Esophagus muscularis mucosa (tissue), 4 donors: ENCODE measurements around the gene TMEM43. TPM values are rescaled to one million over a fixed set of nuclear protein-coding genes. Genes with fewer than 3 reads are reported as not detected.
"Not testable (repeated sequence)": the region's sequence is repeated elsewhere in the genome, so short reads cannot be mapped to it uniquely, and the experiment has no call there.

Experiments used
- DNase-seq: peaks from one replicate; pipeline ENCODE4 v3.0.0-alpha.2; 2017; ENCODE audit errors: extremely low spot score
- H3K27ac ChIP-seq, 4 donors: fragments of 200-600 bp; sonication (generic); replicated peaks in 1 of 4; 1 replicate in 3 of 4; 2 replicates in 1 of 4; pipeline ENCODE4 v1.5.1; 2016 to 2019; ENCODE audit warnings: mild to moderate bottlenecking in 1 of 4
- H3K27me3 ChIP-seq, 4 donors: fragments of 200-600 bp; sonication (generic); one replicate each; pipeline versions ENCODE4 v1.5.1 to v1.6.0; 2016 to 2019
- H3K36me3 ChIP-seq, 4 donors: fragments of 200-600 bp; sonication (generic); one replicate each; pipeline ENCODE4 v1.5.1; 2016 to 2019
- H3K4me1 ChIP-seq, 4 donors: fragments of 200-600 bp; sonication (generic); one replicate each; pipeline ENCODE4 v1.5.1; 2016 to 2019
- H3K4me3 ChIP-seq, 4 donors: fragments of 200-600 bp; sonication (generic); 1 replicate in 2 of 4; 2 replicates in 2 of 4; pipeline ENCODE4 v1.5.1; 2016 to 2019; ENCODE audit warnings: mild to moderate bottlenecking in 4 of 4, moderate library complexity in 1 of 4
- H3K9me3 ChIP-seq, 4 donors: fragments of 200-600 bp; sonication (generic); 1 replicate in 3 of 4; 2 replicates in 1 of 4; pipeline ENCODE4 v1.5.1; 2016 to 2019
- EP300 ChIP-seq: sonication (generic); formaldehyde crosslinking; IDR thresholded peaks from one replicate; pipeline ENCODE4 v1.6.1; 2017; ENCODE audit warnings: antibody characterized with exemption
- POLR2A ChIP-seq: fragments of 450-650 bp; IDR thresholded peaks from one replicate; pipeline ENCODE4 v1.6.1; 2017; ENCODE audit warnings: antibody characterized with exemption, moderate library complexity, mild to moderate bottlenecking, low read depth
- POLR2AphosphoS5 ChIP-seq, 2 donors: sonication (generic); formaldehyde crosslinking; IDR thresholded peaks; one replicate each; pipeline ENCODE4 v1.6.1; 2017; ENCODE audit warnings: antibody characterized with exemption in 2 of 2
- WGBS: methylation state at CpG from one replicate; pipeline ENCODE4 v1.1.5; 2018; 5-methylcytosine and 5-hydroxymethylcytosine counted together
- intact Hi-C: fragments of 100-400 bp; cut with DNase I; formaldehyde crosslinking; loops from one replicate; pipeline ENCODE4 v1.15.1; 2023
- total RNA-seq, 4 donors: library from RNA; depleted of rRNA; stranded (reverse); fragments of >200 nt; gene quantifications; one replicate each; pipeline versions ENCODE4 v1.1.0 to v1.2.1, GENCODE V29; 2016
- TF ChIP-seq, protein P1 (sequence below), 3 experiments: fragments of 200-600 bp in 2 of 3; fragments of 450-650 bp in 1 of 3; sonication (generic) in 2 of 3; IDR thresholded peaks; one replicate each; pipeline ENCODE4 v1.5.1; 2017 to 2019; ENCODE audit warnings: antibody characterized with exemption in 3 of 3, mild to moderate bottlenecking in 2 of 3, moderate library complexity in 1 of 3

TMEM43 gene
- total RNA-seq, 4 donors from 2014 or later = 131 to 208 (median 179) TPM

DNA sequence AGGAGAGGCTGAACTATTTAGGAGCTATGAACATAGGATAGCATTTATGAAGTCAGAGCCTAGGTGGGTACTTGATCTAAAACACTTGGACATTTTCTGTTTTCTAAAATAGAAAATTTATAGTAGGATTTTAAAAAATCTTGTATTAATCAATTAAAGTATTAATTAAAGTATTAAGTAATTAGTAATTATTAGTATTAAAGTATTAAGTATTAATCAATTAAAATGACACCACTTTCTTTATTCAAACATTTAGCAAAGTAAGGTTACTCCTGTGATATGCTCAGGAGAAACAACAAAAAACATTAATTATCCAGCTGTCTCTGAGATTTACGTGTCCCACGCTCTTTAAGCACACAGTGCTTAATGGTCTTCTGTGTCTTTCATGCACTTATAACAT, 32.4 kb upstream of the TMEM43 start:
- intact Hi-C loops = no loop called here
- H3K4me1 ChIP-seq = no peaks in the 10 kb centered on the region
- H3K27me3 ChIP-seq = no peaks in the 10 kb centered on the region
- no peak overlapping the region for H3K4me3 ChIP-seq
- no peak overlapping the region for H3K27ac ChIP-seq
- DNase-seq = no peak
- WGBS = 84% methylated on average over 2 of the region's 2 CpGs
- TF ChIP-seq, protein P1, sequence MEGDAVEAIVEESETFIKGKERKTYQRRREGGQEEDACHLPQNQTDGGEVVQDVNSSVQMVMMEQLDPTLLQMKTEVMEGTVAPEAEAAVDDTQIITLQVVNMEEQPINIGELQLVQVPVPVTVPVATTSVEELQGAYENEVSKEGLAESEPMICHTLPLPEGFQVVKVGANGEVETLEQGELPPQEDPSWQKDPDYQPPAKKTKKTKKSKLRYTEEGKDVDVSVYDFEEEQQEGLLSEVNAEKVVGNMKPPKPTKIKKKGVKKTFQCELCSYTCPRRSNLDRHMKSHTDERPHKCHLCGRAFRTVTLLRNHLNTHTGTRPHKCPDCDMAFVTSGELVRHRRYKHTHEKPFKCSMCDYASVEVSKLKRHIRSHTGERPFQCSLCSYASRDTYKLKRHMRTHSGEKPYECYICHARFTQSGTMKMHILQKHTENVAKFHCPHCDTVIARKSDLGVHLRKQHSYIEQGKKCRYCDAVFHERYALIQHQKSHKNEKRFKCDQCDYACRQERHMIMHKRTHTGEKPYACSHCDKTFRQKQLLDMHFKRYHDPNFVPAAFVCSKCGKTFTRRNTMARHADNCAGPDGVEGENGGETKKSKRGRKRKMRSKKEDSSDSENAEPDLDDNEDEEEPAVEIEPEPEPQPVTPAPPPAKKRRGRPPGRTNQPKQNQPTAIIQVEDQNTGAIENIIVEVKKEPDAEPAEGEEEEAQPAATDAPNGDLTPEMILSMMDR (IDR thresholded peaks at IDR 0.05) = no peak
- no peak for TF ChIP-seq POLR2AphosphoS5 (IDR thresholded peaks at IDR 0.05)
- no peak for TF ChIP-seq EP300
- TF ChIP-seq POLR2A = no peak
- no peaks in the 10 kb centered on the region for H3K36me3 ChIP-seq
- H3K9me3 ChIP-seq = peaks cover 0 to 9% (median 1%) of the 10 kb centered on the region in 4 donors

DNA sequence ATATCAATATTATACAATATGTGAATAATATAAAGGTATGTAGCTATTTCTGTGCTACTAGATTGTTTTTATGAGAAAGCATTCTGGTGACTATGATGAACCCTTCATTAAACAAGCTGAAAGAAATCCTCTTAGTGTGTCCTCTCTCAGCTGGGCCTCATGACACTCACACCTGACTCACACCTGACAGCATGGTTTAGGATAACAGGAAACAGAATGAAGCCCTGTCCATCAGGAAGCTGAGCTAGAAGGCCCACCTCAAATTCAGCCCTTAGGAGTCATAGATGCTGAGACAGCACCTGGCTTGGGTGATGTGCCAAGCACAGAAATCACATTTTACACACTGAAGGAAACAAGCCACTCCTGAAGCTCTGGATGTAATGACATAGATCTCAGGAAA, 31.0 kb upstream of the TMEM43 start:
- no peaks in the 10 kb centered on the region for H3K4me1 ChIP-seq
- no peak overlapping the region for H3K27ac ChIP-seq
- no peaks in the 10 kb centered on the region for H3K27me3 ChIP-seq
- no peaks in the 10 kb centered on the region for H3K36me3 ChIP-seq
- no peak overlapping the region for H3K4me3 ChIP-seq
- TF ChIP-seq POLR2A (no peak), POLR2AphosphoS5 (IDR thresholded peaks at IDR 0.05) (no peak), EP300 (no peak)
- TF ChIP-seq, protein P1 (IDR thresholded peaks at IDR 0.05) = no peak
- peaks cover 0 to 14% (median under 1%) of the 10 kb centered on the region in 4 donors for H3K9me3 ChIP-seq
- no peak for DNase-seq
- intact Hi-C loops = no loop called here

DNA sequence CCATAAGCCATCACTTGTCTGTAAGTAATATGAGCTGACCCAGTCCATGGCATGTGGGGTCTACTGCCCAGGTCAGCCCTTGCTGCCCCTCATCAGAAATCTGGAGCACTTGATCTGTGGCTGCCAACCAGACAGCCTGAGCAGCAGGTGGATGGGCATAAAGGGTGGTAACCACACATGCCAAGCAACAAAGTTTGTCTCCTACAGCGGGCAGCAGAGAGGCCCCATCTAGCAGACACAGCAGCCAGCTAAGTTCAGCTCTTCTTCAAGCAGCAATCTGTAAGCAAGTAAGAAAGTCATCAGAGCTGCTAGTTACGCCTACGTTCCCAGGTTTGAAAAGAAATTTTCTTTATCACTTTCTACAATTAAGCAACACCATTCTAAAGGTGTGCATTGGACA, 28.1 kb upstream of the TMEM43 start:
- Histone ChIP-seq H3K36me3 (no peaks in the 10 kb centered on the region), H3K4me3 (no peak overlapping the region), H3K9me3 (peaks cover 0 to 10% (median 0%) of the 10 kb centered on the region in 4 donors), H3K27me3 (no peaks in the 10 kb centered on the region), H3K27ac (no peak overlapping the region), H3K4me1 (no peaks in the 10 kb centered on the region)
- DNase-seq = no peak
- TF ChIP-seq POLR2AphosphoS5 (IDR thresholded peaks at IDR 0.05) (no peak), EP300 (no peak)
- TF ChIP-seq, protein P1 (IDR thresholded peaks at IDR 0.05) = no peak
- 88% methylated on average over 3 of the region's 3 CpGs for WGBS
- intact Hi-C loops = no loop called here

DNA sequence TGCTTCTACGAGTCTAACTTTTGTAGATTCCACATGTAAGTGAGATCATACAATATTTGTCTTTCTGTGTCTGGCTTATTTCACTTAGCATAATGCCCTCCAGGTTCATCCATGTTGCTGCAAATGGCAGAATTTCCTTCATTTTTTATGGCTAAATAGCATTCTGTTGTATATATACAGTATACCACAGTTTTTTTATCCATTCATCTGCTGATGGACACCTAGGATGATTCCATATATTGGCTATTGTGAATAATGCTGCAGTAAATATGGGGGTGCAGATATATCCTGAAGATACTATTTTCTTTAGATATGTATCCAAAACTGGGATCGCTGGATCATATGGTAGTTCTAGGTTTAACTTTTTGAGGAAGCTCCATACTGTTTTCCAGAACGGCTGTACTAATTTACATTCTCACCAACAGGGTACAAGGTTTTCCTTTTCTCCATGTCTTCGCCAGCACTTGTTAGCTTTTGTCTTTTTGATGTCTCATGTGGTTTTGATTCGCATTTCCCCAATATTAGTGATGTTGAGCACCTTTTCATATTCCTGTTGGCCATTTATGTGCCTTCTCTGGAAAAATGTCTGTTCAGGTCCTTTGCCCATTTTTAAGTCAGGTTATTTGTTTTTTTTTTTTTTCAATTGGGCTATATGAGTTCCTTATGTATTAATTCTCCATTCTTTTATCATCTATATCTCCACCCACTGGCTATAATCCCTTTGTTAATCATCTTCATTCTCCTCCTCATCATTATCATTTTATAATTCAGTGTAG, 27.0 kb upstream of the TMEM43 start:
- intact Hi-C loops = no loop called here
- Histone ChIP-seq H3K27me3 (no peaks in the 10 kb centered on the region), H3K4me1 (no peaks in the 10 kb centered on the region), H3K27ac (no peak overlapping the region), H3K9me3 (peaks cover 0 to 10% (median 0%) of the 10 kb centered on the region in 4 donors), H3K4me3 (no peak overlapping the region), H3K36me3 (no peaks in the 10 kb centered on the region)
- TF ChIP-seq, protein P1 (IDR thresholded peaks at IDR 0.05) = no peak
- no peak for TF ChIP-seq POLR2AphosphoS5 (IDR thresholded peaks at IDR 0.05)
- no peak for TF ChIP-seq EP300
- TF ChIP-seq POLR2A = no peak
- WGBS = 90% methylated on average over 5 of the region's 5 CpGs
- DNase-seq = no peak

DNA sequence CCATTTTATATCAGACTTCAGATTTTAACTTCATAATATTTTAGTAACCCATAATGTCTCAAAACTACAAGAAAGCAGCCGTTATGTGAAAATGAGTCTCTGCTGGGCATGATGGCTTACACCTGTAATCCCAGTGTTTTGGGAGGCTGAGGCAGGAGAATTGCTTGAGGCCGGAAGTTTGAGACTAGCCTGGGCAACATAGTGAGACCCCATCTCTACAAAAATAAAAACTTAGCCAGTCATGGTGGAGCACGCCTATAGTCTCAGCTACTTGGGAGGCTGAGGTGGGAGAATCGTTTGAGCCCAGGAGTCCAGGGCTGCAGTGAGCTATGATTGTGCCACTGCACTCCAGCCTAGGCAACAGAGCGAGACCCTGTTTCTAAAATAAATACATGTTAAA, 15.0 kb upstream of the TMEM43 start:
- H3K4me3 ChIP-seq, H3K9me3 ChIP-seq, intact Hi-C loops, H3K27me3 ChIP-seq, H3K4me1 ChIP-seq, H3K27ac ChIP-seq, DNase-seq: not testable (repeated sequence)
- peaks cover 6 to 45% (median 37%) of the 10 kb centered on the region in 4 donors for H3K36me3 ChIP-seq
- 96% methylated on average over 5 of the region's 5 CpGs for WGBS
